DND-41 (cell line): ENCODE results near the gene TPM2.

ENCODE experiments used
- ATAC-seq: fragments of 200-7000 bp; cut with Tn5 transposase; 3 replicates; pipeline ENCODE4 v1.9.1; 2021; ENCODE audit warnings: low read depth; ENCODE audit not compliant: insufficient read depth
- DNase-seq: peaks from one replicate; pipeline ENCODE4 v3.0.0-alpha.2; 2020
- H2AFZ ChIP-seq: 2 replicates; pipeline ENCODE4 v1.6.0; 2012; ENCODE audit warnings: low read depth, low read length
- H3K27ac ChIP-seq: 2 replicates; pipeline ENCODE4 v1.5.1; 2012; ENCODE audit warnings: low read length, inconsistent platforms
- H3K27me3 ChIP-seq: fragments of 200-600 bp; sonication (generic); 2 replicates; pipeline ENCODE4 v1.6.0; 2012; ENCODE audit warnings: low read length, mild to moderate bottlenecking, inconsistent platforms; ENCODE audit not compliant: insufficient read depth, poor library complexity
- H3K36me3 ChIP-seq: 2 replicates; pipeline ENCODE4 v1.5.1; 2012; ENCODE audit warnings: low read length, inconsistent platforms; ENCODE audit not compliant: insufficient read depth
- H3K4me1 ChIP-seq: 2 replicates; pipeline ENCODE4 v1.5.1; 2012; ENCODE audit warnings: mild to moderate bottlenecking, low read length; ENCODE audit not compliant: insufficient read depth
- H3K4me2 ChIP-seq: 2 replicates; pipeline ENCODE4 v1.6.0; 2012; ENCODE audit warnings: mild to moderate bottlenecking, moderate library complexity, low read length, inconsistent platforms; ENCODE audit not compliant: insufficient read depth
- H3K4me3 ChIP-seq, 2 experiments: fragments of 200-600 bp in 1 of 2; shearing (Covaris generic) in 1 of 2; 2 replicates each; pipeline ENCODE4 v1.5.1; 2012 to 2016; ENCODE audit warnings: inconsistent platforms in 2 of 2, low read length in 2 of 2, mild to moderate bottlenecking in 2 of 2, low read depth in 1 of 2, moderate library complexity in 1 of 2
- H3K79me2 ChIP-seq: 2 replicates; pipeline ENCODE4 v1.6.0; 2012; ENCODE audit warnings: low read length, inconsistent platforms; ENCODE audit not compliant: insufficient read depth
- H3K9ac ChIP-seq: 2 replicates; pipeline ENCODE4 v1.6.0; 2012; ENCODE audit warnings: low read depth, mild to moderate bottlenecking, inconsistent platforms, low read length, moderate library complexity
- H3K9me3 ChIP-seq: 2 replicates; pipeline ENCODE4 v1.5.1; 2012; ENCODE audit warnings: low read length, moderate library complexity, mild to moderate bottlenecking, inconsistent platforms; ENCODE audit not compliant: insufficient read depth, severe bottlenecking
- H4K20me1 ChIP-seq: 2 replicates; pipeline ENCODE4 v1.6.0; 2012; ENCODE audit warnings: low read length; ENCODE audit not compliant: insufficient read depth
- CTCF ChIP-seq: IDR thresholded peaks from 2 replicates; pipeline ENCODE4 v1.5.1; 2012; ENCODE audit warnings: borderline replicate concordance, low read length, moderate library complexity, mild to moderate bottlenecking; ENCODE audit not compliant: poor library complexity, severe bottlenecking; ENCODE audit errors: extremely low read depth
- EZH2 ChIP-seq: IDR thresholded peaks from 3 replicates; pipeline ENCODE4 v1.6.1; 2012; ENCODE audit warnings: borderline replicate concordance, low read depth, mild to moderate bottlenecking, moderate library complexity, low read length, inconsistent platforms; ENCODE audit not compliant: severe bottlenecking

Gene TPM2

GRCh38 chr9:35687972-35688557 is 1.7 kb downstream of the TPM2 start:
- H3K79me2 ChIP-seq: peaks cover 5% of the 10 kb centered on the region
- TF ChIP-seq EZH2: no peak
- no peak for TF ChIP-seq CTCF
- no peak overlapping the region for H2AFZ ChIP-seq
- no peak overlapping the region for H3K9ac ChIP-seq
- H3K4me3 ChIP-seq: no peak overlapping the region
- H3K27ac ChIP-seq: no peak overlapping the region
- peaks cover 42% of the 10 kb centered on the region for H3K36me3 ChIP-seq
- H3K27me3 ChIP-seq: no peaks in the 10 kb centered on the region
- no peak overlapping the region for H3K4me2 ChIP-seq
- H3K9me3 ChIP-seq: no peaks in the 10 kb centered on the region
- ATAC-seq: no peak
- peaks cover 30% of the 10 kb centered on the region for H3K4me1 ChIP-seq
- no peaks in the 10 kb centered on the region for H4K20me1 ChIP-seq
- no peak for DNase-seq

- peaks cover 48% of the 10 kb centered on the region for H3K36me3 ChIP-seq
- H3K4me1 ChIP-seq: peaks cover 30% of the 10 kb centered on the region
- H4K20me1 ChIP-seq: no peaks in the 10 kb centered on the region
- H3K4me2 ChIP-seq: no peak overlapping the region
- no peak overlapping the region for H3K27ac ChIP-seq
- H3K9ac ChIP-seq: no peak overlapping the region
- no peak overlapping the region for H2AFZ ChIP-seq
- no peak for ATAC-seq
- H3K79me2 ChIP-seq: peaks cover 5% of the 10 kb centered on the region
- H3K27me3 ChIP-seq: no peaks in the 10 kb centered on the region
- TF ChIP-seq CTCF: no peak
- TF ChIP-seq EZH2: no peak
- DNase-seq: no peak
- H3K4me3 ChIP-seq: no peak overlapping the region
- no peaks in the 10 kb centered on the region for H3K9me3 ChIP-seq
Observed at GRCh38 chr9:35687306-35687705, 2.4 kb downstream of the TPM2 start.

GRCh38 chr9:35686222-35687203 is 3.2 kb downstream of the TPM2 start:
- H3K4me1 ChIP-seq: peaks cover 27% of the 10 kb centered on the region
- no peak for ATAC-seq
- no peak overlapping the region for H3K27ac ChIP-seq
- TF ChIP-seq EZH2 (no peak), CTCF (no peak)
- H2AFZ ChIP-seq: no peak overlapping the region
- H3K4me2 ChIP-seq: no peak overlapping the region
- no peaks in the 10 kb centered on the region for H3K9me3 ChIP-seq
- peaks cover 48% of the 10 kb centered on the region for H3K36me3 ChIP-seq
- no peak overlapping the region for H3K9ac ChIP-seq
- H3K4me3 ChIP-seq: no peak overlapping the region
- H4K20me1 ChIP-seq: no peaks in the 10 kb centered on the region; the same call in 1 of the 2 replicates
- DNase-seq: no peak
- H3K27me3 ChIP-seq: no peaks in the 10 kb centered on the region
- H3K79me2 ChIP-seq: peaks cover 5% of the 10 kb centered on the region
